GM19035 (cell line): ENCODE results near the gene DLG2.
"Not testable (repeated sequence)": the region's sequence is repeated elsewhere in the genome, so short reads cannot be mapped to it uniquely, and the experiment has no call there.

ENCODE experiments used
- ATAC-seq: cut with Tn5 transposase; IDR thresholded peaks from one replicate; pipeline ENCODE4 v1.9.1; 2021; ENCODE audit not compliant: unreplicated experiment

DLG2 gene

DNA sequence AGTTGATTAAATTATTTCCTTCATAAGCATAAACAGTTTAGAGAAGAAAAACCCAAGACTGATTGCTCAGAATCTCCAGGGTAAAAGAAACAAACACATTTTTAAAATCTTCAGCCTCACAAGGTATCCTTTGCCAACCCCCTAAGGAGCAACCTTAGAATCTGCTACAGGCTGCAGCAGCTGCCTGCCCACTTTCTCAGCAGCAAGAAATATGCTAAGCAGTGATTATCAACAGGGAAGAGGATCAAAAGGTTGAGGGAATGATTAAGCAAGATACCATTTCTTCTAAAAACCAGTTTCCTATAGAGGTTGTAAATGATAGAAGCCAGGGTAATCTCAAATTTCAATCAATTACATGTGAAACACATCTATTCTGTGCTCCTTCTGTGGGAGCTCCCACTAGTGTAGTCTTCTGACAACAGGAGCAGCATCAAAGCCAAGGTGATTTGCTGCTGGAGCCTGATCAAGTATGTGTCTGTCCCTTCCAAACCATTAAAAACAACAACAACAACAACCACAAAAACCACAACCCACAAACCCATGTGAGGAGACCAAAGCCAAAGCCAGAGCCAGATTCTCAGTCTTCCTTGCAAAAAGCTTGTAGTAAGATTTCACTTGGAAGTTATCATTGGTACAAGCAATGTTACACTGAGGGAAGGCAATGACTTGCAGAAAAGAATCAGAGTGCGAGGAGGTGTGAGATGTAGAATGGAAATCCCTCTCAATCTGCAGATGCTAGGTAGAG is 761.2 kb downstream of the DLG2 start:
- no peak for ATAC-seq

DNA sequence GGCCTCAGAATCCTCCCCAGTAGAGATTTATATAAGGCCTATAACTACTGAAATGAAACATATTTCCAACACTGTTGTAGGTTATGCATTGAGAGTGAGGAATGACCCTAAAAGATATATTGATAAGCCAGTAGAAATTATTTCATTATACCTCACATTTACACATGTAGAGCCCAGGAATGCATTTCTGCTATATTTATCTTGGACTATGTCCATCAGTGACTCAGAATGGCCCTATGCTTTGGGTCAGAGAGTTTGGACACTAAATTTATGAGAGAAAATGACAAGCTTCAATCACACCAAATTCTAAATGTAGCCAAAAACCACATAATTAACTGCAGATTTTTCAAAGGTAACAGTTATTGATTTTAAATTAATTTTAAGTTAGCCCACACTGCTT is 761.9 kb downstream of the DLG2 start:
- ATAC-seq = no peak

DNA sequence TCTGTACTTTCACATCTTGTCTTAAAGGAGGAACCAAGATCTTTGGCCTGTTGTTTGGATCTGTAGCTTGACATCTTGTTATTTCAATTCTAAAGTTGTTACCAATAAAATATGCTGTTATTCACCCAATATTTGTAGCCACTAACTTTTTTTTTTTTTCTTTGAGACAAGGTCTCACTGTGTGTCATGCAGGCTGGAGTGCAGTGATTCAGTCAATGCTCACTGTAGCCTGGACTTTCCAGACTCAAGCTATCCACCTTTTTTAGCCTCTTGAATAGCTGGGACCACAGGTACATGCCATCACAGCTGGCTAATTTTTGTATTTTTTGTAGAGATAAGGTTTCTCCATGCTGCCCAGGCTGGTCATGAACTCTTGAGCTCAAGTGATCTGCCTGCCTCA is 769.4 kb downstream of the DLG2 start:
- ATAC-seq = no peak

DNA sequence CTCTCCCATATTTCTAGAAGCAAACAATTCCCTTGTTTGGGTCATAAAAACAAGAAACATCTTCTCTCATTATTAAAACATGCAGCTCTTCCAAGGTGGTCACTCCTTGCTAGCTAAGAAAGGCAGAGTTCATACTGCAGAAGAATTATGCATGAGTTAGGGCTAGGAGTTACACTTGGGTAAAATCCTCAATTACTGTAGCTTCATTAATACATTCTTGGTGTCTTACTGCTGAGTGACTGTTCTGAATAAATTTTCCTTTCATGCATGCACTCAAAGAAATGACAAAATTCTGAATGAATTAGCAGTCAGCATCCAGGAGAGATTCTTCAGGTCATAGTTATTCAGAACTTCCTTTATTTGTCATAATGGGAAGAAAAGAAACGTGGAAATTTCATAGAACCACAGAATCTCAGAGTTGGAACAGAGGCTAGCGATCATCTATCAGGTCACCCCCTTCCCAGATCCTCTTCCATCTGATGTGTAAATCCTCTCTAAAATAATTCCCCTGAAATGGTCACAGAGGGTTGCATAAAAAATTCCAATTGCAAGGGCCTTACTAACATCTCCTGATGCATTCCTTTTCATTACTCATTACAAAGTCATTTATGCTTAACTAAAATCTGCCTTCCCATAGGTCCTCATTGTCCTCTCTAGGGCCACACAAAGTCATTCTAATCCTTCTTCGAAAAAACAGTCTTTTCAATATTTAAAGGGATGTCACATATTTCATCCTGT is 771.5 kb downstream of the DLG2 start:
- ATAC-seq = no peak

DNA sequence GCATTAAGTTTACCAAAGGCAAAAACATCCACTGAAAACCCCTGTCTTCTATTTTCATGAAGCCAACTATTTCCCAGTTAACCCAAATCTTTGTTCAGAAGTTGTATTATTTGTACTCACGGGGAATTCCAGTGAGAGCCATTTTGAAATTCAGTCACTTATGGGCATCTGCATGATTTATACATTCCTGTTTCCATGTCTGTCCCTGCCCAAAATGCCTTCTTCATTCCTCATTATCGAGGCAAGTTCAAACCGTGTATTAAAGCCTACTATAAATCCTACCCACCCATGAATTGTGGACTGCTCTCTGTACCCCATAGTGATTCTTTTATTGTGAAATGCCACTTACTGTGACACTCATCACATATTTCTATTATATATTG is 772.7 kb downstream of the DLG2 start:
- ATAC-seq = no peak

DNA sequence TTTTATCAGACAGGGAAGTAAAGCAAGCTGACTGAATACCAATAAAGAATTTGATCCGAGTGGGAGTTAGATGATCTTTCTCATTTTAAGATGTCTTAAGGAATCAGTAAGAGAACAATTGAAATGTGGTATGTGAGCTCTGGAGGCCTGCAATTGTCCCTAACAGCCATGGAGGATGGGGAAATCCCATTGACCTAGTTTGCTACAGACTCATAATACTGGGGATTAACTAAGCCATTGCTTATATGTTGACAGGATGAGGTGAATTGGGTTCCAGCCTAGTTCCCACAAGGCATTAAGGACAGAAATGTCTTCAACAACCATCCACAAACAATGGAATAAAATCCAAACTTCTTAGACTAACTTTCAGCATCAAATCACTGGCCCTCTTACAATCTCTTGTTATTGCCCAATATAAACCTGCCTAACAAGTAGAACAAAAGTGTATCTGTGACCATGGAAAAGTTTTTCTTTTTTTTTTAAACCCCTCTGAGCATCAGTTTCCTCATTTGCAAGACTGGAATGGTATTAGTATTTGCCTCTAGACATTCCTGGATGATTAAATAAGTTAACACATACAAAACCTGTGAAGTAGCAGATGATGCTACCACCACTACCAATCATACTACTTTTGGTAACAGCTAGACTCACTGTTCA is 773.2 kb downstream of the DLG2 start:
- no peak for ATAC-seq

DNA sequence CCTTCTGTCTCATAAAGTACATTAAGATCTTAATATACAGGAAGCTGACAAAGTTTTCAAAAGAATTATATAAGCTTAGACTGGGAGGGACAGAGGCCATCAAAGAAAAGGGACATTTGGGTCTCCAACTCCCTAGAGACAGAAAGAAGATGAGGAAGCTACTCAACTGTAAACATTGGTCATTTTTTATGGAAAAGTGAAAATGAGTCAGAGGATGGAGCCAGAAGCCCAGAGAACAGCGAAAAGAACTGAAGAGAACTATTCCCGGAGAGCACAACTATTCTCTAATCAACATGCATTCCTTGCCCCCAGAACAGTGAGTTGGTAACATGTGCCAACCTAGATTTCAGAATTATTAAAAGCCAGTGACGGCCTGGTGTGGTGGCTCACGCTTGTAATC is 779.3 kb downstream of the DLG2 start:
- ATAC-seq = no peak

DNA sequence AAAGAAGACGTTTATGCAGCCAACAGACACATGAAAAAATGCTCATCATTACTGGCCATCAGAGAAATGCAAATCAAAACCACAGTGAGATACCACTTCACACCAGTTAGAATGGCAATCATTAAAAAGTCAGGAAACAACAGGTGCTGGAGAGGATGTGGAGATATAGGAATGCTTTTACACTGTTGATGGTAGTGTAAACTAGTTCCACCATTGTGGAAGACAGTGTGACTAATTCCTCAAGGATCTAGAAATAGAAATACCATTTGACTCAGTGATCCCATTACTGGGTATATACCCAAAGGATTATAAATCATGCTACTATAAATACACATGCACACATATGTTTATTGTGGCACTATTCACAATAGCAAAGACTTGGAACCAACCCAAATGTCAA is 786.9 kb downstream of the DLG2 start:
- not testable (repeated sequence) for ATAC-seq

DNA sequence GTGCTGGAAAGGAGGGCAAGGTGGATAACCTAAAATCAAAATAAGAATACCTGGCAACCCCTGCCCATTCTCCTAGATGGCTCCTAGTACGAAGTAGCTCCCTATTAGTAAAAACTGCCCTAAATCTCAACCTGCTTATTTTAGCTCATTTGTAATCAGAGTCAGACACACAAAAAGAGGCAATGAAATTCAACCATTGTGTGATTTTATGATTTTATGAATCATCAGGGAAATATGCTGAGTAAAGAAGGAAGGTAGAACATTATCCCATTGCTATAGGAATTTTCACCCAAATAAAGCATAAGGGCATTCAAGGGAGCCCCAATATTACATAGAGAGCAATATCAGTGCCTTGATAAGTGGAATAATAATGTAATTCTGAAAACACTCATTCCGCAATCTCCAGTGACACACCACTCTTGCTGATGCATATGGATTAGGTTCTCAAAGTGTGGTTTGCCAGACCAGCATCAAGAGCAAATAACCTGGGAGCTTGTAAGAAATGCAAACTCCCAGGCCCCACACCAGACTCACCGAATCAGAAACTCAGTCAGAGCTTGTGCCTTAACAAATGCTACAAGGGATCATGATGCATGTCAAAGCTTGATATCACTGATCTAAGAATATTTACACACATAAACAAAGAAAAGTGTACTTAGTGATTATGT is 789.6 kb downstream of the DLG2 start:
- ATAC-seq = no peak

DNA sequence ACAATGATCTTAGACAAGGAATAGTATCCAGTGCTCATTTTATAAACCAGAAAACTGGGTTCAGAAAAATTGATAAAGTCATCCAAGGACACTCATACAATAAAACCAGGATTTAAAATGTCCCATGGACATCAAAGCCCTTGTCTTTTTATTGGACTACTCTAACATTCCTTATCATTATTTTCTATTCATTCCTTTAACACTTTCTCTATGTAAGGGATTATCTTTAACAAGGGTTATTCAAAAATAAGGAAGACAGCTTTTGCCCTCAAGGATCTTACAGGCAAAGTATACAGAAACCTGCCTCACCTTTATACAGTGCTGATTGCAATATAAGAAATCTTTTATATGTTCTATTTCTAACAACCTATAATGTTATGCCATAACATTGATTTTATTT is 790.8 kb downstream of the DLG2 start:
- no peak for ATAC-seq

DNA sequence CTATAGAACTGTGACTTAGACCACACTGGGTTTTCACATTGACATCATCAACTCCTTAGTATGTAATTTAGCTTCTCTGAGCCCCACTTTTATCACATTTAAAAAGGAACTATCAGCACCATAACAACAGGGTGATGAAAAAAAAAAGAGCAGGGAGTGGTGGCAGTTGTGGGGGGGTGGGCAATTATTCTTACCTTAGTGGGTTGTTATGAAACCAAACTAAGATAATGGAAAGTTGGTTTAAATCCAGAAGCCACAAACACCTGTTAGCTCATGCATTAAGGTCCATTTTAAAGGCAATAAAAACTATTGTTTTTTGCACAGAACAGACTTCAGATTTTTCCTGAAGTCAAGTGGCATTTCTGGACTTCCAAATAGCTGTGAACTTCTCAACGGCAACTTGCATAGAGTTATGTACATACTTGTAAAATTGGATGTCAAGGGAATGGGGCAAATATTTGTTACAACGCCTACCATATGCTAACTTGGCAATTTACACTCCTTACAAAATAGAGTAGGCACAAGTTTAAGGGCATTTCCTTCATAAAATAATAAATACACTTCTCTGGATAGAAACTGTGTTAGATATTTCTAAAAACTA is 793.6 kb downstream of the DLG2 start:
- ATAC-seq = no peak

DNA sequence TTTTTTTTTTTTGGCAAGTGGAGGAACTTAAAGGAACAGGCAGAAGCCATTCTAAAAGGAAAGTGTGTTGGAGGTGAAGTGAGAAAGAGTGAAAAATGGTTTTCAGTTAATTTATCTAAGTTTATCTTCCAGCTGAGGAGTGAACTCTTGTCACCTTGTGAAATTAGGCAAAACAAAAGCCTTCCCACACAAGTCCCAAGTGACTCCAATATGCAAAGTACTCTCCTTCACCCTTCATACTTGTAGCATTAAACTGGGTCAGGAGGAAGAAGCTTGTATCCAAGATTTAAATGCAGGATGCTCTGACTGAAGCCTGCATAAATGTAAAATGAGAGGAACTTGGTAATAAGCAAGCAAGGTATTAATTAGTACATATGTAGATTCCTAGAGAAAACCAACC is 796.8 kb downstream of the DLG2 start:
- no peak for ATAC-seq

DNA sequence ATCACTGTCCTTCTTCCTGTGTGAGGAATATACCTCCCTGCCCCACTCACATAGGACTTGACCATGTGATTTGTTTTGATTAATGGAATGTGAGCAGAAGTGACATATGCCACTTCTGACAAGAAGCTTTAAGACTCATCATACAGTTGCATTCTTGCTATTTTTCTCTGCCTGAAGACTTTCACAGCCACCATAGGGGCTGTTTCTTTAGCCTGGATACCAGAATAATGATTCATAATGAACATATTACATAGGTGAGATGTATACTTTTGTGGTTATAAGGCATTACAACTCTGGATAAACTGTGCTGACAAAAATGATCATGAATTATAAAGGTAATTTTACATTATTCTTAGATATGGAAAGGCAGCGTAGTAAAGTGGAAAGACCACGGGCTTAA is 798.0 kb downstream of the DLG2 start:
- no peak for ATAC-seq

DNA sequence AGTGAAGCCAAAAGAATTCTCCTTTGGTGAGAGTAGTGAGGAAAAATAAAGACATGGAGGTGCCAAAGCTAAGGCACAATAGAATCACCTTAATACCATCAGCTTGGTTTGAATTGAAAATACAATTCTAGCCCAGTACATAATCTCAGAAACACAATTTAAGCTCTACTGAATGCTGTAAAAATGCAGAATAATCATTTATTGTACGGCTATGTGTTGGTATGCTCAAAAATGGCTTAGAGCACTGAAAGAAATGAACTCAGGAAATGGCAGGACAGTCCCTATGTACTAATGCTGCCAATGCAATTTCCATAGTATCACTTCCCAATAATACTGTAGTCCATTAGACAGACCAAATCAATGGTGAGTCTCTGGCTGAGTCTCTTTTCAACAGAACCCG is 798.5 kb downstream of the DLG2 start:
- no peak for ATAC-seq

DNA sequence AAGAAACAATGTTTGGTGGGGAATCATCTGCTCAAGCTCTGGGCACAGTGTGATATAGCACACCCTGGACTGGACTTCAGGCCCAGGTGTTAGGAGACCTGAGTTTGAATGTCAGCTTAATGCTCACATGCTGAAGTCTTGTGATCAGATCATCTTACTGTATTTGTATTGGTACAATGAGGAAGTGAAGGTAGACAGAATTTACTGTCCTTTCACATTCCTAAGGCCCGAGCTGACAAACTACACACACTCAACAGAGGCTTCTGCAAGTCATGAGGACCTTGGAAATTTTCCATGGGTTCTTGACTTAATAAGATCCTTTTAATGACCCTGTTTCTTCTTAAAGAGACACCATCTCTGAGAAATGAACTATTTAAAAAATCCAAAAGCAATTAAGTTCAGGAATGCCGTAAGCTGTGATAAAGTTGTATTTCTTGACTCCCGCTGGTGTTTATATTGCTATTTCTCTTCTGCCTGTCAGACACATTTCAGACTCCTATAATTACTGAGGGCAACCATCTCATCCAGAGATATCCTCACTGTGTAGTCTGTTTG is 802.0 kb downstream of the DLG2 start:
- ATAC-seq = no peak

DNA sequence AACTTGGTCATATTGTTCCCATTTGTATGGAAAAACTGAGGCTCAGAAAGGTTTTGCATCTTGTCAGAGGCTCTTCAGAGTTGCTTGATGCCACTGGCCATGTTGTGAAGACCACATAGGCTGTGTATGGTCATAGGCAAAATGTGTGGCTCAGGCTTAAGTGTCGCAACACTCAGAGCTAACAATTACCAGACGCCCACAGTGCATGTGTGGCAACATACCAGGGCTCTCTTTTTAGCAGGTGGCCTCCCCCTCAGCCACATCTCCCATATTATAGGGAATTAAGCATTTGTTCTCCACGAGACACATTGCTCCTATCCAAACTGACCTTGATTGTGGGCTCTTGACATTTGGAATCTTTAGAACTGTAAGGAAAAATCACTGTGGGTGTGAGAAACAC is 802.5 kb downstream of the DLG2 start:
- no peak for ATAC-seq

DNA sequence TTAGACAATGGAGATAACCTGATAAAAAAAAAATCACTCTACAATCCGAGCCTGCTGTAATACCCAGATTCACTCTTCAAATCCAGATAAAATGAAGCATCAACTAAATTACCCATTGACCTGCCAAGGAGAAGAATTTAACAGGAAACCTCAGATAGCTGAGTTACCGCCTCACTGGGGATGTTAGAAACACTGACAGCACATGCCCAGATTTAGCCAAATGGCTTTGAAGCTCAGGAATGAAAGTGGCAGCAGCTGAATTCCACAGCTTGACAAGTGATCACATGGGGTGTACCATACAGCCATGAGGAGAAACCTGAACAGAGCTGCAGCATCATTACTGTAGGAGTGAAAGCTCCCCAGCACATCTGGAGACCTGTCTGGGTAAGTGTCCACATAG is 807.6 kb downstream of the DLG2 start:
- ATAC-seq = no peak

DNA sequence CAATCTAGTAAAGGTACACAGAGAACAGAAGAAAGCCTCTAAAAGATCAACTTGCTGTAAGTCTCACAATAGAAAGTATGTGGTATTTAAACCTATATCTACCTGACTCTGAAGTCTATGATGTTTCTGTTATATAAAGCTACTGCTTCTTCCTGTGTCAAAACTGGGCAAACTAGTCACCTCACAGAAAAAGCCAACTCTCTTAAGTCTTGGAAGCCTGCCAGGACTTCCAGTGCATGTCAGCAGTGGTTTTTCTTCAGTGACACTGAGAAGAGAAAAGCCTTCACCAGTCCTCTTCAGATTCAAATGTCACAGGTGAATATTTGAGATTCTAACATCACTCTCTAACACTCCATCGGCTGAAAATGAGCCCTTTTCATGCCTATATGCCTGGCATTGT is 808.0 kb downstream of the DLG2 start:
- ATAC-seq = no peak

DNA sequence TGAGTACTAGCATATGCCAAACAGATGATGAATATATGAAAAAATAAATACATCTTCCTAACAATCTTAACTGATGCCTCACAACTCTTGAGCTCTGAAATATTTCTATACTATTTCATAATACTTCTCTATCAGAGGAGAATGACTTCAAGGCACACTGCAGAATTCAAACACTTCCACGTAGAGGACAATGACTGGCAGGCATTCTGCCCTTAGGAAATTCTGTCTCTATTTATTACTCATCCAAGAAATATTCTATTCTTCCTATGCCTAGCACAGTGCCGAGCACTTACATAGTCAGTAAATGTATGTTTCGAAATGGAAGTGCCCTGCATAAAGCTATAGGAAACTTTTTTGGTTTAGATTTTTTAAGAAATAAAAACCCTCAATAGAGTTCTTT is 809.1 kb downstream of the DLG2 start:
- ATAC-seq = no peak

DNA sequence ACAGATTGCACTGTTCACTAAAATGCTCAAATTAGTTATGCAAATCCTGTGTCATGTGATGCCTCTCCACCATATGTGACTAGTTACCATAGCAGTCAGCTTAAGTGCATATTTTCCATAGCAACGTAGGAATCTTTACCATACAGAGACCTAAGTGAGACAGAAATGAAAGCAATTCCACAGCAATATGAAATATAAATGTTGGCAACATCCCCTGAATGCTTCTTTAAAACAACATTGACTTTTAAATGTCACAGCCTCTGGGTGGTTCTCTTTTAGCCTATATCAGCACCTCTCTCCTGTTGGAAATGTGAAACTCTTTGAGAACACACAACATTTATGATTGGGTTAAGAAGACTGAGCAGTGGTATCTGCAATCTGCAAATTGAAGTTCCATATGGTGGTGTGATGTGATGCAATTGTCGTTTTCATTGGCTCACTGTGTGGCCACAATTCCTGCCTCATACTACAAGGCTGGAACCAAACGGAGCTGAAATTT is 814.6 kb downstream of the DLG2 start:
- no peak for ATAC-seq

DNA sequence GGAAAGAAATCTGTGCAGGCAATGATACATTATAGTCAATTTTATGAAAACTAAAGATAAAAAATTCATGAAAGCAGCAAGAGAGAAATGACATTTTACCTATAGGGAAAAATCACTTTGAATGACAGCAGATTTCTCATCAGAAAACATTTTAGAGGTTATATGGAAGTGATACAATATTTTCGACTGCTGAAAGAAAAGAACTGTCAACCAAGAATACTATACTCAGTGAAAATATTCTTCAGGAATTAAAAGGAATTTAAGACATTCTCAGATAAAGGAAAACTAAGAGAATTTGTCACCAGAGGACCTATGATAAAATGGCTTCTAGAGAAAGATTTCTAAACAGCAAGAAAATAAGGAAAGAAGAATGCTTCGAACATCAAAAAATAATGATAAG is 820.8 kb downstream of the DLG2 start:
- no peak for ATAC-seq
